IPS DF 19.7 (cell line): ENCODE results near the gene TLR9.

Experiments
- DNase-seq: peaks from one replicate; pipeline ENCODE4 v3.0.0-alpha.2; 2013; ENCODE audit warnings: low read depth, low spot score

Gene TLR9

DNA sequence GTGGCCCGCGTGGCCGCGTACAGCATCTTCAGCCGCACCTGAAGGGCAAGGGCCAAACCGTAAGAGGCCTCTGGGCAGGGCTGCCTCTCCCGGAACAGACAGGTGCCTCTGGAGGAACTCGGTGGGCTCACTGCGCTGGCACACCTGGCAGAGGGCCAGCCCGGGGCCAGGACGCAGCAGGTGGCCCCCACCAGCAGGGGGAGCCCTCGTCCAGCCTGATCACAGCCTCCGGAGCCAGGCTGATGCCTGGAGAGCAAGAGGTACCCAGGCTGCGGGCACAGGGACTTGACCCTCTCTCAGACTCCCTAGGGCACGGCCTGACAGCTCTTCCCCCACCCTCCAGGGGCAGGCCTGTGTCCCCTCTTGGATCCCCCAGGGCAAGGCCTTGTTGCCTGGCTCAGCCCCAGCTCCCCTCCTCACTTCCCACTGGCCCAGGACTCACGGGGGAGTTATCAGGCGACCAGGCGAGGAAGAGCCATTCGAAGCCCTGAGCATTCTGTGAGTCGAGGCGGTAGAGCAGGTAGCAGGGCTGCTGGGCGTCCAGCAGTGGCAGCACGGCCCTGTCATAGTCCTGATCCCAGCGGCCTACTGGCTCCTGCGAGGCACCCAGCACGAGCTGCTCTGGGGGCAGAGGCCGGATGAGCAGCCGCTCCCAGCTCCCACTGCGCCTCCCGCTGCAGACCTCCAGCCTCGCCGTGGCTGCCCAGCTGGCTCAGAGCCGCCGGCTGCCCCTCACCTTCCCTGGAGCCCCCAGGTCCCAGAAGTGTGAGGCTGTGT, 6.2 kb upstream of the TLR9 start:
- DNase-seq = no peak

GRCh38 chr3:52230889-52231499, 5.5 kb upstream of the TLR9 start:
- DNase-seq = no peak

DNA sequence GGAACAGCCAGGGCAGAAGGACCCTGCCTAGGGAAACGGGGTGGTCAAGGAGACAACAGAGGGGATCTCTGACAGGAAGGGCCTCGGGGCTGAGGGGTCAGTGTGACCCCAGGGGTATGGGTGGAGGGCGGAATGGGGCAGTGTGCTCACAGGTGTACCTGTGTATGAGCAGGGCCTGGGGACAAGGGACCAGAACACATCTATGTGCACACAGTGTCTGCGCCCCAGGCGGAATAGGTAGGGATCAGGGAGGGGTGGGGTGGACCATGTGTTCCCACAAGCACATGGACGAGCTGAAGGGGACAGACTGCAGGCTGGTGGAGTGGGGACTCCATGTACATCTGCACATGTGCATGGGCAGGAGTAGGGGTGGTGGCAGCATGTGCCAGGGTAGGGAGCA, 5.0 kb upstream of the TLR9 start:
- DNase-seq = no peak

DNA sequence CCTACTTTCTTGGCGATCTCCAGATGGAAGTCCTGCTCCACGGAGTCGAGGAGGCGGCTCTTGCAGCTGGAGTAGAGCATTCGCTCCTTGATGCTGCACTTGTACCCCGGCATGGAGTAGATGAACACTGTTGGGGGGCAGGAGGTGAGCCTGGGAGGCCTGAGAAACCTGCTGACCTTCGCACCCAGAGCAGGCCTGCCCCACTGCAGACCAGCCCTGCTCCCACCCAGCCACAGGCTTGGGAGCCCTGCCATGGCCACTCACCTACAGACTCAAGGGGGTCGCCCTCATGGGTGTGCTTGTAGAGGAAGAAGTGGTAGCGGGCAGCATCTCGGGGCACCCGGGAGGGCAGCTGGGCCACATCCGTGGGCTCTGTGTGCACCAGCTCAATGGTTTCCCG, 4.2 kb upstream of the TLR9 start:
- DNase-seq = no peak

GRCh38 chr3:52228751-52229291, 3.4 kb upstream of the TLR9 start:
- DNase-seq = no peak

DNA sequence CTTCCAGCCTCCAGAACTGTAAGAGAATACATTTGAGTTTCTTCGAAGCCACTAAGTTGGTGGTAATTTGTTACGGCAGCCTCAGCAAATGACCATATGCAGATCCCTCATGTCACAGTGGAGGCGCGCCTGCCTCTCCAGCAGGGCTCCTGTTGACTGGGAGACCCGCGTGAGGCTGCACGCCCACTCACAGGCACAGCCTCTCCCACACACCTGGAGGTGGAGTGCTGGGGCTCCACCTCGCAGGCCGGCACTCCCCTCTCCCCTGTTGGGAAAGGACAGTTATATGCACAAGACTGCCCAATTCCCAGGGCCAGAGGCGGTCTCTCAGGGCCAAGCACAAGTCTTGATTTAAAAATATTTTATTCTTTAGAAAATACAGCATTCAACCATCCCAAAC, 2.8 kb upstream of the TLR9 start:
- no peak for DNase-seq

- DNase-seq = no peak
Measured at GRCh38 chr3:52227766-52228165, 2.3 kb upstream of the TLR9 start.

- no peak for DNase-seq
Measured at GRCh38 chr3:52227117-52227516, 1.7 kb upstream of the TLR9 start.

- no peak for DNase-seq
Measured at GRCh38 chr3:52226229-52226817, 878 bp upstream of the TLR9 start.

DNA sequence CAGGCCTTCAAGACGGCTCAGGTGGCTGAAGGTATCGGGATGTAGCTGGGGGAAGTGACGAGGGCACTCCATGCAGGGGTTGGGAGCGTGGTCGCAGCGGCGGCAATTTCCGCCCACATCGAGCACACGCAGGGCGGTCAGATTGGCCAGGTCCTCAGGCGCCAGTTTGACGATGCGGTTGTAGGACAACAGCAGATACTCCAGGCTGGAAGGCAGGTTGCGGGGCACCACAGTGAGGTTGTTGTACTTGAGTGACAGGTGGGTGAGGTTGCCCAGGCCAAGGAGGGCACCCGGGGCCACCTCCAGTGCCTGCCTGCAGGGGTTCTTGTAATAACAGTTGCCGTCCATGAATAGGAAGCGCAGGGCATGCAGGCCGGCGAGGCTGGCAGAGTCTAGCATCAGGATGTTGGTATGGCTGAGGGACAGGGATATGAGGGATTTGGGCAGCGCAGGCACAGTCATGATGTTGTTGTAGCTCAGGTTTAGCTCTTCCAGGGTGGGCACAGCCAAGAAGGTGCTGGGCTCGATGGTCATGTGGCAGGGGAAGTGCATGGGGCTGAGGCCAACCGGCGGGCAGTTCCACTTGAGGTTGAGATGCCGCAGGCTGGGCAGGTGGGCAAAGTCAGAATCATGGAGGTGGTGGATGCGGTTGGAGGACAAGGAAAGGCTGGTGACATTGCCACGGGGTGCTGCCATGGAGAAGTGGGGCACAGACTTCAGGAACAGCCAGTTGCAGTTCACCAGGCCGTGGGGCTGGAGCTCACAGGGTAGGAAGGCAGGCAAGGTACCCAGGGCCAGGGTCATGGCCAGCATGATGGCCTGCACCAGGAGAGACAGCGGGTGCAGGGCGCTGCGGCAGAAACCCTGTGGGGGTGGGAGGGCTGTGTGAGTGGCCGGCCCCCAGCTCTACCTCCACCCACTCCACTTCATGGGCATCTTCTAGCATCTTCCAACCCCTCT, 1.7 kb downstream of the TLR9 start:
- DNase-seq = no peak

DNA sequence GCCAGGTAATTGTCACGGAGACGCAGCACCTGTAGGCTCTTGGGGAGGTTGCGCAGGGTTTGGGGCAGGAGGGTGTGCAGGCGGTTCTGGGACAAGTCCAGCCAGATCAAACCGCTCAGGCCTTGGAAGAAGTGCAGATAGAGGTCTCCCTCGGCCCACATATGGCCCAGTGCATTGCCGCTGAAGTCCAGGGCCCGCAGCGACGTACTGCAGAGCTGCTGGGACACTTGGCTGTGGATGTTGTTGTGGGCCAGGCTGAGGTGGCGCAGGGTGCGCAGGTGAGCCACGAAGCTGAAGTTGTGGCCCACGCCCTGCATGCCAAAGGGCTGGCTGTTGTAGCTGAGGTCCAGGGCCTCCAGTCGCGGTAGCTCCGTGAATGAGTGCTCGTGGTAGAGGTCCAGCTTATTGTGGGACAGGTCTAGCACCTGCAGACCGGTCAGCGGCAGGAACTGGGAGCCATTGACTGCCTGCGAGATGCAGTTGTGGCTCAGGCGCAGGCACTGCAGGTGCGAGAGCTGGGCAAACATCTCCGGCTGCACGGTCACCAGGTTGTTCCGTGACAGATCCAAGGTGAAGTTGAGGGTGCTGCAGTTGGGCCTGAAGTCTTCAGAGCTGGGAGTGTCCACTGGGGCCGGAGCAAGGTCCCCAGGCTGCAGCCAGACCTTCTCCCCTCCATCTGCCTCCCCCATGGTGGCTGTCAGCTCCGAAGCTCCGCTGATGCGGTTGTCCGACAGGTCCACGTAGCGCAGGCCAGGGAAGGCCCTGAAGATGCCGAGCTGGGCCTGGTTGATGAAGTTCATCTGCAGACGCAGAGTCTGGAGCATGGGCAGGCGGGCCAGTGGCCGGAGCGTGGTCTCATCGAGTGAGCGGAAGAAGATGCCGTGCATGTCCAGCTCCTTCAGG, 2.9 kb downstream of the TLR9 start:
- DNase-seq = no peak

GRCh38 chr3:52221563-52222318, 3.7 kb downstream of the TLR9 start:
- no peak for DNase-seq

DNA sequence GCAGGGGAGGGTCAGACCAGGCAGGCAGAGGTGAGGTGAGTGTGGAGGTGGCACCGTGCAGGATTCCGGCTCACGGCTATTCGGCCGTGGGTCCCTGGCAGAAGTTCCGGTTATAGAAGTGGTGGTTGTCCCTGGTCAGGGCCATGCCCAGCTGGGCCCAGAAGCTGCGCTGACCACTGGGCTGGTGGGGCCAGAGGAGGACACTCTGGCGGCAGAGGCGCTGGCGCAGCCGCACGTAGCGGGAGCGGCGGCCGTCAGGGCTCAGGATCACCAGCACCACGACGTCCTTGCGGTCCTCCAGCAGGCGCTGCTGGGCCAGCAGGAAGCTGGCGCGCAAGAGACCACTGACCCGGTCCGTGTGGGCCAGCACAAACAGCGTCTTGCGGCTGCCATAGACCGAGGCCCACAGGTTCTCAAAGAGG, 4.3 kb downstream of the TLR9 start:
- DNase-seq = no peak

- no peak for DNase-seq
Measured at GRCh38 chr3:52220380-52221026, 4.9 kb downstream of the TLR9 start.

DNA sequence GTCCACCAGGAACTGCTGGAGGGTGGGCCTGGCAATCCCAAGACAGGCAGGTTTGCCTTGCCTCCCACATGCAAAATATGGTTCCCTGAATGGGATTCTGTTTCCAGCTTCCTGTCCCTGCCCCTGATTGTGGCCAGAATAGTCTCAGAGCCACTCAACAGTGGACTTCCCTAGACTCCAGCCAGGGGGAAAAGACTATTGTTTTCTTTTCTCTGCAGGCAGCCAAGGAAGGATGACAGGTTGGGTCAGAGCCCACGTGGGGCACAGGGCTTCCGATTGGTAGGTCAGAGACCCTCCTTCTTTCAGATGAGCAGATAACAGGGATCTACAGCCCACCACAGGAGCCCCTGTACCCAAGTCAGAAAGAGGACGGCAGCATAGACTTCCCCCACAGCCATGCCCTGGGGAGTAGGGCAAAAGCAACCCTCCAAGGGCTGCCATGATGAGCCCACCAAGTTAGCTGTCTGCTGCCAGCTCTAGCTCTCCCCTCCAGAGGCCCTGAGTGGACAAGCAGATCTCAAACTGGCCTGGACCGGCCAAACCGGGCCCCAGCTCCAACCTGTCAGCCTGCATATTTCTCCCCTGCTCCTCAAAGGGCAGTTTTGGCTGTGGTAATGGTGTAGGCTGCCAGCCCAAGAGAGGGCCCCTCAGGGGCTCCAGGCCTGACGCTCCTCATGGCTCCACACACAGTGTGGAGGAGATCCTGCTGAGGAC, 6.4 kb downstream of the TLR9 start:
- DNase-seq = no peak

- no peak for DNase-seq
Measured at GRCh38 chr3:52218454-52218853, 7.0 kb downstream of the TLR9 start.

DNA sequence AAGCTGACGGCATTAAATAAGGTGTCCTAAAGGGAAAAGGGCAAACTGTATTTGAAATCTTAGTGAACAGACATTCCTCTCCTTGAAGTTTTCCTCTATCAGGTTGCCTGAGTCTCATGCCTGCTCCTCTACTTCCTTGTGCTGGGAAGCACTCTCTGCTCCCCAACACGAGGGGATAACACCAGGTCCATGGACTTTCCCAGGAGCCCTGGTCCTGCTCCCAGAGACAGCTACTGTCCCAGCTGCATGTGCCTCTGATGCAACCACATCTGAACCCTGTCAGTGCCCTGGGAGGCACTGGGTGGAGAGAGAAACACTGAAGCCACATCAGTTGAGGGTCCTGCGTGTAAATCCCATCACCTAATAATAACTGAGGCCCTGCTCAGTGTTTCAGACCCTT, 7.4 kb downstream of the TLR9 start:
- no peak for DNase-seq

- DNase-seq = no peak
Measured at GRCh38 chr3:52217409-52217805, 8.0 kb downstream of the TLR9 start.
